PFSK-1 (cell line): Measurements from ENCODE around the gene CYTH4.

Experiments
- FOXP2 ChIP-seq: optimal IDR thresholded peaks from 2 replicates; pipeline ENCODE3; 2011; ENCODE audit warnings: borderline replicate concordance, control low read depth, inconsistent platforms; ENCODE audit not compliant: insufficient read depth; ENCODE audit errors: extremely low read length, extremely low read depth
- POLR2AphosphoS5 ChIP-seq: IDR thresholded peaks from 2 replicates; pipeline ENCODE4 v1.6.1; 2012; ENCODE audit warnings: low read depth, mild to moderate bottlenecking, control low read depth, low read length, moderate library complexity
- SIN3A ChIP-seq: IDR thresholded peaks from 2 replicates; pipeline ENCODE4 v1.6.1; 2012; ENCODE audit warnings: mild to moderate bottlenecking, low read length, moderate library complexity, borderline replicate concordance; ENCODE audit not compliant: insufficient read depth
- TAF1 ChIP-seq: IDR thresholded peaks from 2 replicates; pipeline ENCODE4 v1.6.1; 2012; ENCODE audit warnings: low read length, control low read depth, borderline replicate concordance; ENCODE audit not compliant: insufficient read depth
- TF ChIP-seq, protein P1 (sequence below), 2 experiments: IDR thresholded peaks; 2 replicates each; pipeline versions ENCODE4 v1.6.1 to v1.8.0; 2011 to 2012; ENCODE audit warnings: low read depth in 2 of 2, low read length in 2 of 2, control low read depth in 1 of 2, inconsistent platforms in 1 of 2, mild to moderate bottlenecking in 1 of 2, moderate library complexity in 1 of 2; ENCODE audit not compliant: insufficient read depth in 1 of 2

Gene CYTH4

DNA sequence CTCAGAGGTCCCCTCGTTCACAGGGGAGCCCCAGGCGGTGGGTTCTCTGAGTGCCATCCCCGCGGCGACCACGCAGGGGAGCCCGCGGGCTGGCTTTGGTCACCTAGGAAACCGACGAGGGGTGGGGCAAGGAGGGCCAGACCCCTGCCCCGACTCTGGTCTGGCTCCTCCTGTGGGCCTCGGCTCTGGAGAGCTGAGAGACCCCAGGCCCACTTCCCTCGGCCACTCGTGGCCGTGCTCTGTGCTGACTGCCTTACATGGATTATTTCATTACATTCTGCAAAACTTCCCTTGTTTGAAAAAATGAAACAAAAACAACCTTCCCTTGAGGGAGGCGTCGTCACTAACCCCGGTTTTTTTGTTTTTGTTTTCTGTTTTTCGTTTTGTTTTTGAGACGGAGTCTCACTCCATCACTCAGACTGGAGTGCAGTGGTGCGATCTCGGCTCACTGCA, 15.1 kb upstream of the CYTH4 start:
- TF ChIP-seq SIN3A (no peak), FOXP2 (no peak), POLR2AphosphoS5 (no peak), TAF1 (no peak)
- TF ChIP-seq, protein P1, sequence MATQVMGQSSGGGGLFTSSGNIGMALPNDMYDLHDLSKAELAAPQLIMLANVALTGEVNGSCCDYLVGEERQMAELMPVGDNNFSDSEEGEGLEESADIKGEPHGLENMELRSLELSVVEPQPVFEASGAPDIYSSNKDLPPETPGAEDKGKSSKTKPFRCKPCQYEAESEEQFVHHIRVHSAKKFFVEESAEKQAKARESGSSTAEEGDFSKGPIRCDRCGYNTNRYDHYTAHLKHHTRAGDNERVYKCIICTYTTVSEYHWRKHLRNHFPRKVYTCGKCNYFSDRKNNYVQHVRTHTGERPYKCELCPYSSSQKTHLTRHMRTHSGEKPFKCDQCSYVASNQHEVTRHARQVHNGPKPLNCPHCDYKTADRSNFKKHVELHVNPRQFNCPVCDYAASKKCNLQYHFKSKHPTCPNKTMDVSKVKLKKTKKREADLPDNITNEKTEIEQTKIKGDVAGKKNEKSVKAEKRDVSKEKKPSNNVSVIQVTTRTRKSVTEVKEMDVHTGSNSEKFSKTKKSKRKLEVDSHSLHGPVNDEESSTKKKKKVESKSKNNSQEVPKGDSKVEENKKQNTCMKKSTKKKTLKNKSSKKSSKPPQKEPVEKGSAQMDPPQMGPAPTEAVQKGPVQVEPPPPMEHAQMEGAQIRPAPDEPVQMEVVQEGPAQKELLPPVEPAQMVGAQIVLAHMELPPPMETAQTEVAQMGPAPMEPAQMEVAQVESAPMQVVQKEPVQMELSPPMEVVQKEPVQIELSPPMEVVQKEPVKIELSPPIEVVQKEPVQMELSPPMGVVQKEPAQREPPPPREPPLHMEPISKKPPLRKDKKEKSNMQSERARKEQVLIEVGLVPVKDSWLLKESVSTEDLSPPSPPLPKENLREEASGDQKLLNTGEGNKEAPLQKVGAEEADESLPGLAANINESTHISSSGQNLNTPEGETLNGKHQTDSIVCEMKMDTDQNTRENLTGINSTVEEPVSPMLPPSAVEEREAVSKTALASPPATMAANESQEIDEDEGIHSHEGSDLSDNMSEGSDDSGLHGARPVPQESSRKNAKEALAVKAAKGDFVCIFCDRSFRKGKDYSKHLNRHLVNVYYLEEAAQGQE (IDR thresholded peaks at IDR 0.05; ENCODE audit: insufficient read depth in 1 of 2, low read depth in 2 of 2, low read length in 2 of 2), result no peak

DNA sequence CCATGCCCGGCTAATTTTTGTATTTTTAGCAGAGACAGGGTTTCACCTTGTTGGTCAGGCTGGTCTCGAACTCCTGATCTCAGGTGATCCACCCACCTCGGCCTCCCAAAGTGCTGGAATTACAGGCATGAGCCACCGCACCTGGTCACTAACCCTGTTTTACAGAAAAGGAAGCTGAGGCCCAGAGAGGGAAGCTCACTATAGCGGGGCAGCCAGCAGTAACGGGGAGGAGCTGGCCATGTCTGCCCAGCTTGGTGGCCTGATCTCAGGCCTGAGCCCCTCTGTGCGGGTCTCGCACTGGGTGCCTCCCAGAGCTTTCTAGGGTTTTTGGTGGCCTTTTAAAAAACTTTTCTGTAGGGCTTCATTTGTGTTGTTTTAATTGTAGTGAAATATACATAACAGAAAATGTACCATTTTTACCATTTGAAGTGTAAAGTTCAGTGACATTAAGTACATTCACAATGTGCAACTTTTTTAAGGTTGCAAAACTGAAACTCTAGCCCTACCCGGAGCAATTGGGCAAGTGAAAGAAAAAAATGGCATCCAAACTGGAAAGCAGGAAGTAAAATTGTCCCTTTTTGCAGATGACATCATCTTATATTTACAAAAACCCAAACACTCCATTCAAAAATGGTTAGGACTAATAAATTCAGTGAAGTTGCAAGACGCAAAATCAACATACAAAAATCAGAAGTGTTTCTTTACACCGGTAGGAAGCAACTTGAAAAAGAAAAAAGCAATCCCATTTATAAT, 14.5 kb upstream of the CYTH4 start:
- TF ChIP-seq POLR2AphosphoS5, result no peak
- no peak for TF ChIP-seq FOXP2
- TF ChIP-seq TAF1, result no peak
- no peak for TF ChIP-seq SIN3A
- TF ChIP-seq, protein P1 (IDR thresholded peaks at IDR 0.05; ENCODE audit: insufficient read depth in 1 of 2, low read depth in 2 of 2, low read length in 2 of 2), result no peak

DNA sequence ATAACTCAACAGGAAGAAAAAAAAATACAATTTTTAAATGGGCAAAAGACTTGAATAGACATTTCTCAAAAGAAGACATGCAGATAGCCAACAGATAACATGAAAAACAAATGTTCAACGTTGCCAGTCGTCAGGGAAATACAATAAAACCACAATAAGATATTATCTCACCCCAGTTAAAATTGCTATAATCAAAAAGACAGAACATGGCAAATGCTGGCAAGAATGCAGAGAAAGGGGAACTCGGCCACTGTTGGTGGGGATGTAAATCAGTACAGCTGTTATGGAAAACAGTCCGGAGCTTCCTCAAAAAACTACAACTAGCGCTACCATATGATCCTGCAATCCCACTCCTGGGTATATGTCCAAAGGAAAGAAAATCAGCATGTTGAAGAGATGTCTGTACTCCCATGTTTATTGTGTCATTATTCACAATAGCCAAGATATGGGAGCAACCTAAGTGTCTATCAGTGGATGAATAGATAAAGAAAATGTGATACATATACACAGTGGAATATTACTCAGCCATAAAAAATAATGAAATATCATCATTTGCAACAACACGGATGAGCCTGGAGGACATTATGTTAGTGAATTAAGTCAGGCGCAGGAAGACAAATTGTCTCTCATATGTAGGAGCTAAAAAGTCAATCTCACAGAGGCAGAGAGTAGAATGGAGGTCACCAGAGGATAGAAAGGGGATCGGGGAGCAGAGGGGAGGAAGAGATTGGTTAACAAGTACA, 12.2 kb upstream of the CYTH4 start:
- no peak for TF ChIP-seq SIN3A
- TF ChIP-seq FOXP2, result no peak

DNA sequence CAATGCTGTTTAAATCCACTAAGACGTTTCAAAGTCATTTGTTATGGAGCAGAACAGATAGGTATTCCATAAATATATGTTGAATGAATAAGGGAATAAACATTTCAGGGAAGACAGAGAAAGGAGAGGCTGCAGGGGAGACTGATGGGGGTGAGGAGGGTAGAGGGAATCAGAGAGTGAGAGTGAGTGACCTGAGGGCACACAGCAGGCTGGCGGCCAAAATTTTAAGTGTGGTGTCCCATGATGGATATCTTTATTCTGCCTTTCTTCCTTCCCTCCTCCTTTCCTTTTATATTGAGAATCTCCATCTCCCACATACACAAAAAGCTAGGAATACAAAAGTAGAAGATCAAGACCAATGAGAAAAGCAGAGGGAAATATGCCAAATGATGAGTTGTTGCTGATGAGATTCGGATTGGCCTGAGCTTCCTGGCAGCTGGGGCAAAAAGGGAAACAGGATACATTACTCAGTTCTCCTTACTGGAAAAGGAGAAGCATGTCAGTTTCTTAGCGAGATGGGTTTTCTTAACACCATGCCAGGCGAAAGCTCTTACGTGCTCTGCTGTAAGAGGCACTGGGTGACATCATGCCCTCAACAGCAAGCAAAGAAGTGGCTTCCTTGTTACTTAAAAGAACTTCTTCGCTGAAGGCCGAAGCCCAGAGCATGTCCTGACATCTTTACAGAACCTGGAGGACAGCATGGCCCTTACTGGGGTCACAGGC, 11.2 kb upstream of the CYTH4 start:
- no peak for TF ChIP-seq POLR2AphosphoS5

DNA sequence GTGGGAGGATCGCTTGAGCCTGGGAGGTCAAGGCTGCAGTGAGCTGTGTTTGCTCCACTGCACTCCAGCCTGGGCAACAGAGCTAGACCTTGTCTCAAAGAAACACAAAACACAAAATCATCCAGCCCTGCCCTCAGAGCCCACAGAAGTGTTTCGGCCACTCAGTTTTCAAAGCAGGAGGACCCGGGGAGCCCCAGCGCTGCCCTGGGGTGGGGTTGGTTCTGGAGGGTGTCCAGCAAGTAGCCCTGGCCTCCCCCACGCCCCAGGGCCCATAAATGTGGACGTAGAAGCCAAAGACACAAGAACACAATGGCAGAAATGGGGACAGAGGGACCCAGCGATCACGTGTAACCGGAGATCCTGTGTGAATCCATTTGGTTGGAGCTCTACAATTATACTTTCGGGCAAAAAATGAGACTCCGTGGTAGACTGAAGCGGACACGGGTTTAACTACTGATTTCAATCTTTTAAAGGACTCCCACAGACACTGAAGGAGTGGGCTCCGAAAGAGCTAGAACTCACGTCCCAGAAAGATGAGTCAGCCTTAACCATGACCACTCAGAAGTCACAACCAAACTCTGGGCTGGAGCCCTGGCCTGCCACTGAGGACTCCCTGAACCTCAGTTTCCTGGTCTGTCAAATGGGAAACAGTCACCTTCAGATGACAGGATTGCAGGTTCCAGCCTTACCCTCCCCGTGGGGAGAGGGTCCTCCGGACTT, 9.0 kb upstream of the CYTH4 start:
- TF ChIP-seq FOXP2, result no peak
- TF ChIP-seq, protein P1 (IDR thresholded peaks at IDR 0.05; ENCODE audit: insufficient read depth in 1 of 2, low read depth in 2 of 2, low read length in 2 of 2), result no peak
- no peak for TF ChIP-seq TAF1
- TF ChIP-seq SIN3A, result no peak
- TF ChIP-seq POLR2AphosphoS5, result no peak

DNA sequence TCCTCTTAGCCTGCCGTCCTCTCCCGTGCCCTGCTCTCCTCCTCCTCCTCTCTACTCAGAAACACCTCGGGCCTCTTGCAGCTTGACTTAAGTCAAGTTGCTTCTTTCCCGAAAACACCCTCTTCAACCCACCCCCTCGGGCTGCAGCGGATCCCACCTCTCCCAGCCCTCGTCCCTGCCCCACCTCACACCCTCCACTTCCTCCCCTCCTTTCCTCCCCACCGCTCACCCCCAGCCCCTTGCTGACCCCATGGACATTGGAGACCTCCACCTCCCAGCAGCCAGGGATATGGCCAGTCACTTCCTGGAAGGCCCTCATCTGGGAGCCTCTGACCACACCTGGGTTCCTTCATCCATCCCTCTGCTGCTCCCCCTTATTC, 8.5 kb upstream of the CYTH4 start:
- no peak for TF ChIP-seq SIN3A
- TF ChIP-seq, protein P1 (IDR thresholded peaks at IDR 0.05; ENCODE audit: insufficient read depth in 1 of 2, low read depth in 2 of 2, low read length in 2 of 2), result no peak
- no peak for TF ChIP-seq POLR2AphosphoS5
- TF ChIP-seq FOXP2, result no peak
- TF ChIP-seq TAF1, result no peak
